ENCODE measurements around the gene HS1BP3. TPM values are rescaled to one million over a fixed set of nuclear protein-coding genes. Genes with fewer than 3 reads are reported as not detected.

The HS1BP3 gene
- total RNA-seq, 4 donors from 2014 or later, result 23.3 to 38.2 (median 34.2) TPM

GRCh38 chr2:20677301-20678085 is 26.6 kb upstream of the HS1BP3 start:
- Histone ChIP-seq H3K9me3 (no peaks in the 10 kb centered on the region), H3K36me3 (peaks cover 9% of the 10 kb centered on the region), H3K27me3 (peaks cover 28% of the 10 kb centered on the region), H3K27ac (no peak overlapping the region), H3K4me3 (no peak overlapping the region), H3K4me1 (peaks cover 14% of the 10 kb centered on the region)
- no peak for TF ChIP-seq CTCF (IDR thresholded peaks at IDR 0.05)
- no peak for DNase-seq (ENCODE audit: low spot score in 2 of 2)
- 81% methylated on average over 11 of the region's 15 CpGs for WGBS

- Histone ChIP-seq H3K27me3 (peaks cover 36% of the 10 kb centered on the region), H3K36me3 (peaks cover 4% of the 10 kb centered on the region), H3K4me3 (no peak overlapping the region), H3K9me3 (no peaks in the 10 kb centered on the region), H3K4me1 (peaks cover 14% of the 10 kb centered on the region), H3K27ac (no peak overlapping the region)
- WGBS, result 93% methylated on average over 12 of the region's 12 CpGs
- no peak for DNase-seq (ENCODE audit: low spot score in 2 of 2)
- TF ChIP-seq EP300 (IDR thresholded peaks at IDR 0.05) (no peak), POLR2A (IDR thresholded peaks at IDR 0.05) (no peak), POLR2AphosphoS5 (IDR thresholded peaks at IDR 0.05) (no peak), CTCF (IDR thresholded peaks at IDR 0.05) (no peak)
Observed at GRCh38 chr2:20676353-20677215, 25.7 kb upstream of the HS1BP3 start.

GRCh38 chr2:20675701-20676352 is 24.9 kb upstream of the HS1BP3 start:
- Histone ChIP-seq H3K4me3 (no peak overlapping the region), H3K36me3 (no peaks in the 10 kb centered on the region), H3K4me1 (peaks cover 19% of the 10 kb centered on the region), H3K9me3 (no peaks in the 10 kb centered on the region), H3K27ac (no peak overlapping the region), H3K27me3 (peaks cover 44% of the 10 kb centered on the region)
- 92% methylated on average over 3 of the region's 6 CpGs for WGBS
- no peak for DNase-seq (ENCODE audit: low spot score in 2 of 2)
- TF ChIP-seq POLR2A (IDR thresholded peaks at IDR 0.05) (no peak), POLR2AphosphoS5 (IDR thresholded peaks at IDR 0.05) (no peak), CTCF (IDR thresholded peaks at IDR 0.05) (no peak), EP300 (IDR thresholded peaks at IDR 0.05) (no peak)

- H3K36me3 ChIP-seq, result no peaks in the 10 kb centered on the region
- TF ChIP-seq EP300 (IDR thresholded peaks at IDR 0.05), result no peak
- TF ChIP-seq POLR2A (IDR thresholded peaks at IDR 0.05), result no peak
- no peak for TF ChIP-seq POLR2AphosphoS5 (IDR thresholded peaks at IDR 0.05)
- no peak for TF ChIP-seq CTCF (IDR thresholded peaks at IDR 0.05)
- H3K9me3 ChIP-seq, result no peaks in the 10 kb centered on the region
- peaks cover 51% of the 10 kb centered on the region for H3K27me3 ChIP-seq
- H3K27ac ChIP-seq, result no peak overlapping the region
- DNase-seq (ENCODE audit: low spot score in 2 of 2), result no peak
- no peak overlapping the region for H3K4me3 ChIP-seq
- 60% methylated on average over 10 of the region's 16 CpGs for WGBS
- H3K4me1 ChIP-seq, result peaks cover 25% of the 10 kb centered on the region
Observed at GRCh38 chr2:20674974-20675679, 24.2 kb upstream of the HS1BP3 start.
